Measurements from ENCODE around the gene MRPS18C.
"Not testable (repeated sequence)": the region's sequence is repeated elsewhere in the genome, so short reads cannot be mapped to it uniquely, and the experiment has no call there.

The MRPS18C gene

GRCh38 chr4:83473966-83474365 lies 18.1 kb downstream of the MRPS18C start:
- TF ChIP-seq, protein P1, sequence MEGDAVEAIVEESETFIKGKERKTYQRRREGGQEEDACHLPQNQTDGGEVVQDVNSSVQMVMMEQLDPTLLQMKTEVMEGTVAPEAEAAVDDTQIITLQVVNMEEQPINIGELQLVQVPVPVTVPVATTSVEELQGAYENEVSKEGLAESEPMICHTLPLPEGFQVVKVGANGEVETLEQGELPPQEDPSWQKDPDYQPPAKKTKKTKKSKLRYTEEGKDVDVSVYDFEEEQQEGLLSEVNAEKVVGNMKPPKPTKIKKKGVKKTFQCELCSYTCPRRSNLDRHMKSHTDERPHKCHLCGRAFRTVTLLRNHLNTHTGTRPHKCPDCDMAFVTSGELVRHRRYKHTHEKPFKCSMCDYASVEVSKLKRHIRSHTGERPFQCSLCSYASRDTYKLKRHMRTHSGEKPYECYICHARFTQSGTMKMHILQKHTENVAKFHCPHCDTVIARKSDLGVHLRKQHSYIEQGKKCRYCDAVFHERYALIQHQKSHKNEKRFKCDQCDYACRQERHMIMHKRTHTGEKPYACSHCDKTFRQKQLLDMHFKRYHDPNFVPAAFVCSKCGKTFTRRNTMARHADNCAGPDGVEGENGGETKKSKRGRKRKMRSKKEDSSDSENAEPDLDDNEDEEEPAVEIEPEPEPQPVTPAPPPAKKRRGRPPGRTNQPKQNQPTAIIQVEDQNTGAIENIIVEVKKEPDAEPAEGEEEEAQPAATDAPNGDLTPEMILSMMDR (IDR thresholded peaks at IDR 0.05; ENCODE audit: borderline replicate concordance, insufficient read depth, low read depth, low read length): no peak
- H3K4me3 ChIP-seq (ENCODE audit: low read depth, low read length): no peak overlapping the region

DNA sequence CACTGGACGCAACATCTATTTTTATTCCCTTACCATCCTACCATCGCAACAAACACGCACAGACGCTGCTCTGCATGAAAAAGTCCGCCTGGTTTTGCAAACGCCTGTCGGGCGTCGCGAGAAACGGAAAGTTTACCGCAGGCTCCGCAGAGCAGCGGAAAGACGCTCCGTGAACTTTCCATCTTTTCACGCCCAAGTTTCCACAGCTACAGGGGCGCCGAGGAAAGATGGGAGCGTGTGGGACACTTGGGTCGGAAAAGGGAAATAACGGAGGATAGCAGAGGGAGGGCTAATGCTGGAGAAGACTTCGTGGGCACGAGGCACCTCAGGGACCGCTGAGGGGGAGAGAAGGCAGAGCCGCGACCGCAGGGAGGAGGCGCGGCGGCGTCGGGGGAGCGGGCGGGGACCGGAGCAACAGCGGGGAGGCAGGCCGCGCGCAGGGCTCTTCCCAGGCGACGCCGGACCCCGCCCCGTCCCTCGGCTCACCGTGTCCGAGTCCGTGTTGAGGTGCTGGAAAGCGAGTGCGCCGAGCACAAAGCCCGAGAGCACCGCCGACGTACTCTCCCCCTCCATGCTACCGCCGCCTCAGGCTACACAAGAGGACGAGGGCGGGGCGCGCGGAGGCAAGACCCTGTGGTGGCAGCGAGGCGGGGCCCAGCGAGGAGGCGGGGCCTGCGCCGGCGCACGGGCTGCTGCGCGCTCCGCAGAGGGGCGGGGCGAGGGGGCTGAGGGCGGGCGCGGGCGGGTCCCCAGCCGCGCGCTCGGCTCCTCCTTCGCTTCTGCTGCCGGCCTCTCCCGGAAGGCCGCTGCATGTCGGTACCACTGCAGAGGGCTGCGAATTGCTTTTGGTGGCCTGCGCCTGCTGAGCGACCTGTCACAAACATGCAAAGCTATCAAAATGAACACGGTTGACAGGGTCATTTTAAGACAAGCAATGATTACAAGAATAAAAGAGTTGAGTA lies 28.9 kb downstream of the MRPS18C start, which contains the start of gene ABRAXAS1:
TSS of gene ABRAXAS1 (minus strand) at position 601 of the 962 bp plus-strand sequence. CDS start at position 573, 28 bp downstream.
- TF ChIP-seq, protein P1 (IDR thresholded peaks at IDR 0.05; ENCODE audit: borderline replicate concordance, insufficient read depth, low read depth, low read length): no peak
- peak within 1 kb of the TSS; percentile 65 for H3K4me3 ChIP-seq (ENCODE audit: low read depth, low read length)

DNA sequence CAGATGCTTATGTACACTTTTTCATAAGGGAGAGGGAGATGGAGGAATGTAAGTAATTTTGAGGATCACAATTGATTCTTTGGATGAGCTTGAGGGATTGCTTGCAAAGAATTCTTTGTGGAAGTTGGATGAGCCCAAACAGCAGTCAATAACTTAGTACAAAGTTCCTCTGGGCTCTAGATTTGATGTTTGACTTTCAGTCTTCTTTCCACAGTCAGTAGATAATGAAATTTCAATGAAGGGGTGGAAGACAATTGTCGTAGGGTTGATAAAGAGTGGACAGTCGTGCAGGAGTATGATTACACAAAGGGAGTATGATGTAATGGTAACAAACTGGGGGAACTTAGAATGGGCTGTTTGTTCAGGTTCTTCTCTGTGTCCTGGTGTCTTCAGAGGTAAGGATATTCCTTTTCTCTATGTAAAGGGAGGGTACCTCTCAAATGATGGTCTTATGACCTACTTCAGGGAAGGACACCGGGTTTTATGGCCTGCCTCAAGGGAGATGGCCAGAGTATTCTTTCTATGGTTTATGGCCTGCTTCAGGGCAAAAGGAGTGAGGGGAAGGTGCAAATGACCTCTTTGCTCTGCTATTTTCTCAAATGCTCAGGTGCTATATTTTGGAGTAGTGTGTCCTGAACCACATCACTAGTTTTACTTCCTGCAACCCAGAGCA lies 30.7 kb downstream of the MRPS18C start:
- TF ChIP-seq, protein P1 (IDR thresholded peaks at IDR 0.05; ENCODE audit: borderline replicate concordance, insufficient read depth, low read depth, low read length): no peak
- no peak overlapping the region for H3K4me3 ChIP-seq (ENCODE audit: low read depth, low read length)

DNA sequence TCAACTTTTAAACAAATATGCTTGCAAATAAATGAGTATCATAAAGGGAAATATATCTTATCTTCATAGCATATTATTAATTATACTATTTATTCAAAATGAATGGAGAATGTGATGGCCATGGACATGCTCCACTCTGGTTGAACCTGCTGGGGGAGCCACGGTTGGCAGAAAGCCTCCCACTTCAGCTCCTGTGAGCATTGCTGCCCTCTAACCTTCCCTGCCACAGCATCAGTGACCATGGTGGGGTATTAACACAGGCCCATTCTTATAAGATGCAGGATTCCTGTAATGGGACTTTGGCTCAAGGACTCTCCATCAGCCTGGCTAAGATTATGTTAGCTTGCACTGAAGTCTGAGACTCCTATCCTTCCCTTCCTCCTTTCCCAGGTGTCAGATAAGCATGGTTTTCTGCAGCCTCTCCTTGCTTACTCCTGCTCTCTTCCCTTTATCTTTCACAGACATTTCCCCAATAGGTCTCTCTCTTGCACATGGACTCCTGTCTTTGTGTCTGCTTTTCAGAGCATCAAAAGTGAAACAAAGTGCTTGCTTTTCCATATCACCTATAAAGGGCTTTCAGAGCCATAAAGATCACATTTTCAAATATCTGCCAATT lies 34.0 kb downstream of the MRPS18C start:
- H3K4me3 ChIP-seq (ENCODE audit: low read depth, low read length): no peak overlapping the region
- TF ChIP-seq, protein P1 (IDR thresholded peaks at IDR 0.05; ENCODE audit: borderline replicate concordance, insufficient read depth, low read depth, low read length): no peak

DNA sequence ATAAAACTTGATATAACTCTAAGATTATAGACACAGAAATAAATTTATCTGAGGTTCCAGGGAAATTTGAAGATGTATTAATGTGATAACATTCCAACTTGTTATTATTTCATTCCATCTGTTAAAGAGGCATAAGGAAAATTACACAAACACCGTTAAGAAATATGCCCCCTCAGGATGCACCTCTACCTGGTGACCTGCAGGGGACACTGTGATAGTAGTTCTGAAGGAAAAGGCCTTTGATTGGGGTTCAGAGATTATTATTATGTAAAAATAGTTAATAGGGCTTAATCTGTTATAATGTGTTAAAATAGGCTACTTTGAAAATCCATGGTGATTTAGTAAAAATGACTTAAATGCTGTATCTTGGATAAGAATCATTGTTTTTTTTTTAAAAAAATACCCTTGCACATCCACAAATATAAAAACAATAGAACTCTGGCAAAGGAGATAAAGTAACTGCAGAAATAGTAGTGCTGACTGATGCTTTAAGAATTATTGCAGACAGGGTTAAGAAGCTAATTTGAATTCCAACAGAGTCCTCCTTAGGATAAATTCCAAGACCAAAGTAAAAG lies 35.1 kb downstream of the MRPS18C start:
- TF ChIP-seq, protein P1 (IDR thresholded peaks at IDR 0.05; ENCODE audit: borderline replicate concordance, insufficient read depth, low read depth, low read length): peak; percentile 84
- H3K4me3 ChIP-seq (ENCODE audit: low read depth, low read length): no peak overlapping the region

DNA sequence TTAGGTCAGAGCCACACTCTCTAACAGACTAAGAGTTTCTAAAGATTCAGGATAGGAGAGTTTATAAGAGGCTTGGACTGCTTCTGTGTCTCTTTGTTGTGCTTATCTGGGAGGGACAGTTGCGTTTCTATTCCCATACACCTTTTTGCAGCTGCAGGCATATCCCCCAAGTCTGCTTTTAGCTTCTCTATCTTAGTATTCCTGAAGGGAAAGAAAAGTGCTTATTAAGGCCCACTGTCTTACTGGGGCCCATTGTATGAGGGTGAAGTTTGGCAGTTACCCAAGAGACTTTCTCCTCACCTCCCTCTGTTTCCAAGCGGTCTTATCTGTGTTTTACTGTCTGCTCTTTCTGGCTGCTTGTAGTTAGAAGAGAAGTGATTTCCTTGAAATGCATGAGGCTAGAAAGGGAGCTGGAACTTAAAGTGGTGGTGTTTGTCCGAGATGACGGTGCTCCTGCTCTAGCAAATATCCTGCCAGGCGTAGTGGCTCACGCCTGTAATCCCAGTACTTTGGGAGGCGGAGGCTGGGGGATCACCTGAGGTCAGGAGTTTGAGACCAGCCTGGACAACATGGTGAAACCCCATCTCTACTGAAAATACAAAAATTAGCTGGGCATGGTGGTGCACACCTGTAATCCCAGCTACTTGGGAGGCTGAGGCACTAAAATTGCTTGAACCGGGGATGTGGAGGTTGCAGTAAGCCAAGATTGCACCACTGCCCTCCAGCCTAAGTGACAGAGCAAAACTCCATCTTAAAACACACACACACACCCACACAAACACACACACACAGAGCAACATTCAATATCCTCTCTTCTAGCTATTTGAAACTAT lies 40.4 kb downstream of the MRPS18C start:
- not testable (repeated sequence) for H3K4me3 ChIP-seq (ENCODE audit: low read depth, low read length)
